Measurements from ENCODE around the gene CAMKK2.
"Not testable (repeated sequence)": the region's sequence is repeated elsewhere in the genome, so short reads cannot be mapped to it uniquely, and the experiment has no call there.

Gene CAMKK2

GRCh38 chr12:121297435-121297991, 1.0 kb upstream of the CAMKK2 start:
- DNase-seq = no peak

DNA sequence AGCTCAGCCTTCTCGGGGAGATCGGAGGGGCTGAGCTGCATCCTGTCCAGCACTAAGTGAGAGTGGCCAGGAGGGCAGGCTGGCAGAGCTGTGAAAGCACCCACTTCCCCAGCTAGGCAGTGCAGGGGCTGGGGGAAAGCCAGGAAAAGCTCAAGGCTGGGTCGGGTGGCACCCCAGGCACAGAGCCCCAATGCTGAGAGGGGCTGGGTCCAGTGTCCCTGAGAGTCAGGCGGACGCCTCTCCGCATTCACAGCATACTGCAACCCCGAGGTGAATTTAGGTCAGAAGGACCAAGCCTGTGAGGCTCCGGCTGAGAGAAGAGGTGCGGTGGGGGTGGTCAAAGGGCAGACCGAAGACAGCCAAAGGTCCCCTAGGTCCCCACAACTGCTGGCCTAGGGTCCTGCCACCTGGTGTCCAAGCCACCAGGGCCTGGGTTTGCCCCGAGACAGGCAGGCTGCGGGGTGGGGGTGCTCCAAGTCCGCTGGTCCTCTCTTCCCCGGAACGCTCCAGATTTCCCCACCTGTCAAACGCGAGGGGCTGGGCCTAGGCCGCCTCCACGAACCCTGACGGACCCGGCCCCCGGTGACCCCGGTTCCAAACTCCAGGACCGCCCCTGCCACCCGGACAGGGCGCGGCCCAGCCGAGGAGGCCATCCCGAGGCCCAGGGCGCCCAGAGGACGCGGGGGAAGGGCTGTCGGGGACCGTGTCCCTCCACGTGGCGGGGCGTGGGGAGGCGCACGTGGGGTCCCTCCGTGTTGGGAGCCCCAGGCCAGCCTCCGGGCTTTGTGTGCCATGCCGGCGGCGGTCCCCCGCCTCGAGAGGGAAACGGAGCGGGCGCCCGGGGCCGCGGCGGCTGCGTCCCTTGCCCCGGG, 527 bp downstream of the CAMKK2 start:
- DNase-seq = no peak

- no peak for DNase-seq
Observed at GRCh38 chr12:121295116-121295745, 1.3 kb downstream of the CAMKK2 start.

GRCh38 chr12:121294151-121294889, 2.2 kb downstream of the CAMKK2 start:
- DNase-seq = no peak

DNA sequence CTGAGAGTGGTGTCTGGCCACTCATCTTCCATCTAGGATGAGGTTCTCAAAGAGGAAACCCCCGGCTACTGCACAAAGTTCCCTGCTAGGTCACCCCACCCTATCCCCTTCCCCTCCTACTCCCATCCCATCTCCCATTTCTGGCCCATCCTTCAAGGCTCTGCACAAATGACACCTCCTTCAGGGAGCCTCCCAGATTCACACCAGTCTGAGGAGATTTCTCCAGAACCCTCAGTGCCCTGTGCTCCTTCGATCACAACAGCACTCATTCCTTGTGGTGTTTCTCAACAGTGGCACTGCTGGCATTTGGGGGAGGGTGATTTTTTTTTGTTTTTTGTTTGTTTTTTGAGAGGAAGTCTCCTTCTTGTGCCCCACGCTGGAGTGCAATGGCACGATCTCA, 2.9 kb downstream of the CAMKK2 start:
- DNase-seq = no peak

GRCh38 chr12:121290410-121290809, 6.1 kb downstream of the CAMKK2 start:
- no peak for DNase-seq

GRCh38 chr12:121289962-121290361, 6.5 kb downstream of the CAMKK2 start:
- DNase-seq = no peak

- no peak for DNase-seq
Observed at GRCh38 chr12:121288986-121289385, 7.5 kb downstream of the CAMKK2 start.

- no peak for DNase-seq
Observed at GRCh38 chr12:121288158-121288845, 8.2 kb downstream of the CAMKK2 start.

GRCh38 chr12:121287267-121287954, 9.1 kb downstream of the CAMKK2 start:
- DNase-seq = no peak

- DNase-seq = no peak
Observed at GRCh38 chr12:121285856-121286255, 10.7 kb downstream of the CAMKK2 start.

DNA sequence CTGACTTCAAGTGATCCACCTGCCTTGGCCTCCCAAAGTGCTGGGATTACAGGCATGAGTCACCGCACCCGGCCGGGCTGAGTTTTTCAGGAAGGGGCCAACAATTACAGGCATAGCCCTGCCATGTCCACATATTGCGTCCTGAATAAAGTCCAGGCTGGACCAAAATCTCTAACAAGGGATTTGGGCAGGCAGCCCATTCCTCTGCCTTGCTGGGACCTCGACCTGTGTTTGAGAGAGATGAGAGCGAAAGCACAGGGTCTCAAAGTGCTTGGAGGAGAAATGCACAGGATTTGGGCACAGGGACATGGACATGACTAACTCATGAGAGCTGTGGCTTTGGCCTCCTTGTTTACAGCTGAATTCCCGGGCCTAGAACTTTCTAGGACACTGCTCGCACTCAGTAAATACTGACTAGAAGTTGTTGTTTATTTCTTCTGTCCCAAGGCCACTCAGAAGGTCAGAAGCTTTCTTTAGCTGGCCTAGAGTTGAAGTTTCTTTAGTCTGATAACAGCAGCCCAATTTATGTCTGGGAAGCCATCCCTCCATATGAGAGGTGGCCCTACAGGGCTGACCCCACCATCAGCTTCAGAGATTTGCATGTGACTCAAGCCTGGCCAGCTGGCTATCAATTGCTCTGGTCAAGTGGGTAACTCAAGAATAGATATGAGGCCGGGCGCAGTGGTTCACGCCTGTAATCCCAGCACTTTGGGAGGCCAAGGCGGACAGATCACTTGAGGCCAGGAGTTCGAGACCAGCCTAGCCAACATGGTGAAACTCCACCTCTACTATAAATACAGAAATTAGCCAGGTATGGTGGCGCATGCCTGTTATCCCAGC, 11.7 kb downstream of the CAMKK2 start:
- no peak for DNase-seq

DNA sequence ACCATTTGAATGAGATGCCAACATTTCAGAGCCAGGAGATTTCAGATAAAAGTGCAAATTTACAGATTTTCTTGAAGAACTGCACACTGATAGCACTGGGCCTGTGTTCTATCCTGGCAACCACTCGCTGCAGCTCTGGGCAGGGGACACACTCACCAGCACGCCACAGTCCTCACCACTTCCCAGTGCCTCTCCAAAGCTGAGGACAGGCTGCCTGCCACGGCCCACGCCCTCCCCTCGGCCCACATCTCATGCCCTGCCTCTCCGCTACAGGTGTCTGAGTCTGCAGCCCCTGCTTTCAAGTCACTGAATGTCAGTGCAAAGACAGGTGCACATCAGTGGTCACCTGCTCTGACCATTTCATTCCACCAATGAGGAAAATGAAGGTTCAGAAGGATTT, 12.7 kb downstream of the CAMKK2 start:
- DNase-seq = no peak

DNA sequence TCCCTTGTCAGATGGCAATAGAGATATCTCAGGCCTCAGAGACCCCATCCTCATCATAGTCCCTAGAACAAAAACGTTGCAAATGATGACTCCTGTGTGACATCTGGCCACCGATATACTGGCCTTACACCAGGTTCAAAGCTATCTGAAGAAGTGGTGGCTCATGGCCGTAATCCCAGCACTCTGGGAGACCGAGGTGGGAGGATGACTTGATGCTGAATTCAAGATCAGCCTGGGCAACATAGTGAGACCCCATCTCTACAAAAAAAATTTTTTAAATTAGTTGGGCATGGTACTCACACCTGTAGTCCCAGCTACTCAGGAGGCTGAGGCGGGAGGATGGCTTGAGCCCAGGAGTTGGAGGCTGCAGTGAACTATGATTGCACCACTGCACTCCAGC, 13.1 kb downstream of the CAMKK2 start:
- DNase-seq = no peak

DNA sequence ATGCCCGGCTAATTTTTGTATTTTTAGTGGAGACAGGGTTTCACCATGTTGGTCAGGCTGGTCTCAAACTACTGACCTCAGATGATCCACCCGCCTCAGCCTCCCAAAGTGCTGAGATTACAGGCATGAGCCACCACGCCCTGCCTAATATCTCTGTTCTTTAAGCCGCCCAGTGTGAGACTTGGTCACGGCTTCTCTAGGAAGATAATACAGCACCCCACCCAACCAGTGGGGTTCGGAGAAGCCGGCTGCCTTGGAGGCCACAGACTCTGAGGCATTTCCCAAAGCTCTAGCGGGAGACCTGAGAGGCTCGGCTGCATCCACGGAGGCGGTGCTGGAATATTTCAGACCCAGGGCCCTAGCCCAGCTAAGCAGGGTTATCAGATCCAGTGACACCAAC, 13.6 kb downstream of the CAMKK2 start:
- not testable (repeated sequence) for DNase-seq

- DNase-seq = no peak
Observed at GRCh38 chr12:121282072-121282742, 14.3 kb downstream of the CAMKK2 start.

DNA sequence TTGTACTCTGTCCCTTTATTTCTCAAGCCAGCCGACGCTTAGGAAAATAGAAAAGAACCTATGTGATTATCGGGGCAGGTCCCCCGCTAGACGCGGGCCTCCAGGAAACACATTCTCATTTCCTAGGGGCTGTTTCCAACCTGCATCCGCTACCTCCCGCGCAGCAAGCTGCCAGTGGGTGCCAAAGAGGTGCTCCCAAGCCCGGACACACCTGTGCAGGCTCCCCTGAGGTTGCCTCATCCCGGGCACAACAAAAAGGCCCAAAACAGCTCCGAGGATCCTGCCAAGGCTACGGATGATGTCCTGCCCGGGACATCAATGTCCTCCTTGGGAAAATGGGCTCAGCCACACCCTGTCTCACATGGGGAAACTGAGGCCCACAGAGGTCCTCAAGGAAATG, 15.4 kb downstream of the CAMKK2 start:
- DNase-seq = not testable (repeated sequence)

DNA sequence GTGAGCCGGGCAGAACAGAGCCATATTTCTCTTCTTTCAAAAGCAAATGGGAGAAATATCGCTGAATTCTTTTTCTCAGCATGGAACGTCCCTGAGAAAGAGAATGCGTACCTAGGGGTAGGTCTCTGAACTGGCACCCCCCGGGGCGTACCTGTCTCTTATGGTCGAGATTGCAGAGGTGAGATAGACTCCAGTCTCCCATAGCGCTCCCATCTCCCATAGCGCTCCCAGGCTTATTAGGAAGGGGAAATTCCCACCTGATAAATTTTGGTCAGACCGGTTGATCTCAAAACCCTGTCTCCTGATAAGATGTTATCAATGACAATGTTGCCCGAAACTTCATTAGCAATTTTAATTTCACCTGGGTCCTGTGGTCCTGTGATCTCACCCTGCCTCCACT, 16.0 kb downstream of the CAMKK2 start:
- not testable (repeated sequence) for DNase-seq

- no peak for DNase-seq
Observed at GRCh38 chr12:121279507-121279915, 17.0 kb downstream of the CAMKK2 start.

DNA sequence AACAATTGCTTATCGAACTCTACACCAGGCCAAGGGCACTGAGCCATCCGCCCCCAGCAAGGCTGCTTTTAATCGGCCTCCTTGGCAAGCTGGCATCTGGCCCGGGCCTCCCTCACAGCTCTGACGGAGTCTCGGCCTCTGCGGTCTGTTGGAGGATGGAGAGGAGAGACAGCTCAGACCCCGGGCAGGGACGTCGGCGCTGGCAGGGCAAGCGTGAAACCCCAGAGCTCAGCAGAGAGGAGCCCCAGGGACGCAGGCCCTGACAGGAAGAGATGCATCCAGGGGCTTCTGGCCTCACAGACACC, 17.5 kb downstream of the CAMKK2 start:
- DNase-seq = no peak
